Neural progenitor cell (in vitro differentiated cells): Measurements from ENCODE around the gene ORC5. TPM values are rescaled to one million over a fixed set of nuclear protein-coding genes. Genes with fewer than 3 reads are reported as not detected.

Experiments
- DNase-seq: peaks from one replicate; pipeline ENCODE4 v3.0.0-alpha.2; 2016; ENCODE audit warnings: low spot score
- H2AFZ ChIP-seq: fragments of 200-600 bp; sonication (generic); replicated peaks from 2 replicates; pipeline ENCODE4 v1.6.1; 2016; ENCODE audit warnings: antibody characterized with exemption
- H3F3A ChIP-seq: fragments of 200-600 bp; sonication (generic); 2 replicates; pipeline ENCODE4 v1.6.1; 2016; ENCODE audit warnings: antibody characterized with exemption, low read depth
- H3K27ac ChIP-seq: fragments of 200-600 bp; sonication (generic); 2 replicates; pipeline ENCODE4 v1.5.1; 2016; ENCODE audit warnings: mild to moderate bottlenecking
- H3K27me3 ChIP-seq: fragments of 200-600 bp; sonication (generic); 2 replicates; pipeline ENCODE4 v1.6.1; 2016; ENCODE audit warnings: mild to moderate bottlenecking, moderate library complexity
- H3K36me3 ChIP-seq: fragments of 200-600 bp; sonication (generic); 2 replicates; pipeline ENCODE4 v1.5.1; 2016
- H3K4me1 ChIP-seq: fragments of 200-600 bp; sonication (generic); 2 replicates; pipeline ENCODE4 v1.6.1; 2016; ENCODE audit warnings: mixed run types
- H3K4me2 ChIP-seq: fragments of 200-600 bp; sonication (generic); 2 replicates; pipeline ENCODE4 v1.6.1; 2016
- H3K4me3 ChIP-seq: fragments of 200-600 bp; sonication (generic); 2 replicates; pipeline ENCODE4 v1.5.1; 2016
- H3K79me2 ChIP-seq: fragments of 200-600 bp; sonication (generic); 2 replicates; pipeline ENCODE4 v1.6.1; 2016; ENCODE audit warnings: low read depth
- H3K9ac ChIP-seq: fragments of 200-600 bp; sonication (generic); 2 replicates; pipeline ENCODE4 v1.6.1; 2016
- H3K9me3 ChIP-seq: fragments of 200-600 bp; sonication (generic); 2 replicates; pipeline ENCODE4 v1.5.1; 2016; ENCODE audit warnings: low read depth
- H4K20me1 ChIP-seq: fragments of 200-600 bp; sonication (generic); 2 replicates; pipeline ENCODE4 v1.6.1; 2016; ENCODE audit warnings: low read depth
- H3K27ac Mint-ChIP-seq: 3 replicates; pipeline ENCODE4 v1.8.0; 2021; ENCODE audit warnings: mixed read lengths
- H3K27me3 Mint-ChIP-seq: 2 replicates; pipeline ENCODE4 v1.8.0; 2022; ENCODE audit warnings: low read depth, mild to moderate bottlenecking, inconsistent platforms, moderate library complexity, mixed read lengths; ENCODE audit not compliant: insufficient read depth
- H3K36me3 Mint-ChIP-seq: 3 replicates; pipeline ENCODE4 v1.8.0; 2021; ENCODE audit warnings: mixed read lengths
- H3K4me1 Mint-ChIP-seq: 3 replicates; pipeline ENCODE4 v1.8.0; 2021; ENCODE audit warnings: mixed read lengths
- H3K4me3 Mint-ChIP-seq: 3 replicates; pipeline ENCODE4 v1.8.0; 2021; ENCODE audit warnings: mild to moderate bottlenecking, moderate library complexity, mixed read lengths
- H3K9me3 Mint-ChIP-seq: 3 replicates; pipeline ENCODE4 v1.8.0; 2020; ENCODE audit warnings: mixed read lengths
- CTCF ChIP-seq: fragments of 200-600 bp; sonication (generic); IDR thresholded peaks from 2 replicates; pipeline ENCODE4 v1.5.1; 2017; ENCODE audit warnings: antibody characterized with exemption, mild to moderate bottlenecking
- EZH2 ChIP-seq: fragments of 200-600 bp; sonication (generic); IDR thresholded peaks from 2 replicates; pipeline ENCODE4 v1.6.1; 2017; ENCODE audit warnings: antibody characterized with exemption, mild to moderate bottlenecking, moderate library complexity
- EZH2phosphoT487 ChIP-seq: fragments of 200-600 bp; sonication (generic); IDR thresholded peaks from 2 replicates; pipeline ENCODE4 v1.6.1; 2017; ENCODE audit warnings: antibody characterized with exemption
- total RNA-seq: library from RNA; depleted of rRNA; stranded (reverse); fragments of >200 nt; gene quantifications from 2 replicates; pipeline ENCODE4 v1.2.3, GENCODE V29; 2015; ENCODE audit warnings: low replicate concordance

Gene ORC5
- total RNA-seq, 1 donor from 2014 or later: 14.9 TPM

- Mint-ChIP-seq H3K4me1 (no peaks in the 10 kb centered on the region), H3K9me3 (peaks cover 2% of the 10 kb centered on the region), H3K27ac (no peak overlapping the region), H3K36me3 (no peaks in the 10 kb centered on the region), H3K4me3 (no peak overlapping the region), H3K27me3 (no peaks in the 10 kb centered on the region)
- Histone ChIP-seq H3K27me3 (no peaks in the 10 kb centered on the region), H4K20me1 (no peaks in the 10 kb centered on the region), H3K9me3 (no peaks in the 10 kb centered on the region), H3K27ac (no peak overlapping the region), H3K9ac (no peak overlapping the region), H3K36me3 (no peaks in the 10 kb centered on the region), H3K4me1 (no peaks in the 10 kb centered on the region), H3K4me2 (no peak overlapping the region), H3K4me3 (no peak overlapping the region), H2AFZ (no peak overlapping the region), H3K79me2 (no peaks in the 10 kb centered on the region), H3F3A (no peaks in the 10 kb centered on the region)
- no peak for TF ChIP-seq CTCF
- TF ChIP-seq EZH2phosphoT487: no peak
- no peak for TF ChIP-seq EZH2
- DNase-seq: no peak
Measured at GRCh38 chr7:104112623-104113022, 95.2 kb downstream of the ORC5 start.

- no peak overlapping the region for H3K4me2 ChIP-seq
Measured at GRCh38 chr7:104111271-104111670, 96.5 kb downstream of the ORC5 start.

GRCh38 chr7:104106108-104106905, 101.5 kb downstream of the ORC5 start:
- no peak overlapping the region for H3K27ac Mint-ChIP-seq
- TF ChIP-seq EZH2phosphoT487 (no peak), EZH2 (no peak), CTCF (no peak)
- Histone ChIP-seq H3K27ac (no peak overlapping the region), H3K9ac (no peak overlapping the region), H3K4me2 (no peak overlapping the region), H3K79me2 (no peaks in the 10 kb centered on the region), H3F3A (no peaks in the 10 kb centered on the region), H3K36me3 (no peaks in the 10 kb centered on the region), H3K27me3 (no peaks in the 10 kb centered on the region), H3K9me3 (no peaks in the 10 kb centered on the region), H3K4me3 (no peak overlapping the region), H2AFZ (no peak overlapping the region), H3K4me1 (no peaks in the 10 kb centered on the region), H4K20me1 (no peaks in the 10 kb centered on the region)
- no peaks in the 10 kb centered on the region for H3K36me3 Mint-ChIP-seq
- no peak for DNase-seq
- H3K4me1 Mint-ChIP-seq: no peaks in the 10 kb centered on the region
- H3K4me3 Mint-ChIP-seq: no peak overlapping the region
- peaks cover 4% of the 10 kb centered on the region for H3K27me3 Mint-ChIP-seq
- H3K9me3 Mint-ChIP-seq: peaks cover 2% of the 10 kb centered on the region

More at GRCh38 chr7:104111271-104111670, 96.5 kb downstream of the ORC5 start:
- H3K4me1 ChIP-seq: no peaks in the 10 kb centered on the region
- H3K36me3 ChIP-seq: no peaks in the 10 kb centered on the region
- no peaks in the 10 kb centered on the region for H3K79me2 ChIP-seq
- no peak overlapping the region for H3K9ac ChIP-seq
- no peak overlapping the region for H2AFZ ChIP-seq
- no peaks in the 10 kb centered on the region for H3K36me3 Mint-ChIP-seq
- no peaks in the 10 kb centered on the region for H3K27me3 ChIP-seq
- TF ChIP-seq CTCF (no peak), EZH2 (no peak), EZH2phosphoT487 (no peak)
- H3K4me3 ChIP-seq: no peak overlapping the region
- H3K27me3 Mint-ChIP-seq: no peaks in the 10 kb centered on the region
- H3K4me3 Mint-ChIP-seq: no peak overlapping the region
- no peaks in the 10 kb centered on the region for H3F3A ChIP-seq
- no peak for DNase-seq
- H3K27ac ChIP-seq: no peak overlapping the region
- no peaks in the 10 kb centered on the region for H3K4me1 Mint-ChIP-seq
- H3K9me3 Mint-ChIP-seq: peaks cover 2% of the 10 kb centered on the region
- H3K9me3 ChIP-seq: no peaks in the 10 kb centered on the region
- H3K27ac Mint-ChIP-seq: no peak overlapping the region
- no peaks in the 10 kb centered on the region for H4K20me1 ChIP-seq
